Loucy (cell line): ENCODE data around the gene C22orf39.

ENCODE experiments used
- H2AFZ ChIP-seq: fragments of 200-600 bp; sonication (generic); 2 replicates; pipeline ENCODE4 v1.6.0; 2016; ENCODE audit warnings: antibody characterized with exemption, mild to moderate bottlenecking, low read length, moderate library complexity
- H3F3A ChIP-seq: fragments of 200-600 bp; 2 replicates; pipeline ENCODE4 v1.6.0; 2016; ENCODE audit warnings: antibody characterized with exemption, low read depth, mild to moderate bottlenecking
- H3K27me3 ChIP-seq: fragments of 200-600 bp; sonication (generic); 2 replicates; pipeline ENCODE4 v1.6.1; 2014; ENCODE audit warnings: low read length, mild to moderate bottlenecking; ENCODE audit not compliant: insufficient read depth, poor library complexity, severe bottlenecking
- H3K36me3 ChIP-seq: fragments of 200-600 bp; sonication (generic); 2 replicates; pipeline ENCODE4 v1.6.1; 2016; ENCODE audit warnings: low read length; ENCODE audit not compliant: insufficient read depth
- H3K4me1 ChIP-seq: fragments of 200-600 bp; sonication (generic); 2 replicates; pipeline ENCODE4 v1.5.1; 2014; ENCODE audit warnings: low read length, mild to moderate bottlenecking; ENCODE audit not compliant: insufficient read depth, poor library complexity, severe bottlenecking
- H3K4me2 ChIP-seq: fragments of 200-600 bp; sonication (generic); 2 replicates; pipeline ENCODE4 v1.6.0; 2014; ENCODE audit warnings: antibody characterized with exemption, low read length, low read depth, mild to moderate bottlenecking; ENCODE audit not compliant: poor library complexity, severe bottlenecking
- H3K4me3 ChIP-seq: fragments of 200-600 bp; sonication (generic); 2 replicates; pipeline ENCODE4 v1.5.1; 2014; ENCODE audit warnings: low read length, mild to moderate bottlenecking, mixed read lengths; ENCODE audit not compliant: poor library complexity, severe bottlenecking
- H3K79me2 ChIP-seq: fragments of 200-600 bp; sonication (generic); 2 replicates; pipeline ENCODE4 v1.6.1; 2014; ENCODE audit warnings: low read length; ENCODE audit not compliant: insufficient read depth
- H3K9ac ChIP-seq: fragments of 200-600 bp; sonication (generic); 2 replicates; pipeline ENCODE4 v1.6.0; 2014; ENCODE audit warnings: mild to moderate bottlenecking, low read depth, low read length, moderate library complexity; ENCODE audit not compliant: poor library complexity, severe bottlenecking
- H3K9me2 ChIP-seq: fragments of 200-600 bp; sonication (generic); replicated peaks from 2 replicates; pipeline ENCODE4 v1.6.1; 2016; ENCODE audit warnings: low read depth, low read length, mixed read lengths
- H3K9me3 ChIP-seq: fragments of 200-600 bp; sonication (generic); 2 replicates; pipeline ENCODE4 v1.6.1; 2014; ENCODE audit warnings: mild to moderate bottlenecking, antibody characterized with exemption, low read length, low read depth; ENCODE audit not compliant: insufficient read depth
- H4K20me1 ChIP-seq: fragments of 200-600 bp; sonication (generic); 2 replicates; pipeline ENCODE4 v1.6.0; 2014; ENCODE audit warnings: antibody characterized with exemption, low read length, mild to moderate bottlenecking; ENCODE audit not compliant: insufficient read depth, poor library complexity, severe bottlenecking
- CTCF ChIP-seq: fragments of 200-600 bp; sonication (generic); conservative IDR thresholded peaks from 2 replicates; pipeline ENCODE4 v1.5.1; 2014; ENCODE audit warnings: mild to moderate bottlenecking, antibody characterized with exemption, low read length
- EZH2phosphoT487 ChIP-seq: fragments of 200-600 bp; IDR thresholded peaks from 2 replicates; pipeline ENCODE4 v1.6.1; 2018; ENCODE audit warnings: antibody characterized with exemption, mild to moderate bottlenecking, moderate library complexity, borderline replicate concordance

Gene C22orf39

GRCh38 chr22:19443544-19444211 is 3.8 kb downstream of the C22orf39 start:
- H4K20me1 ChIP-seq: peaks cover 33% of the 10 kb centered on the region
- peaks cover 28% of the 10 kb centered on the region for H3K4me1 ChIP-seq
- H2AFZ ChIP-seq: no peak overlapping the region
- peaks cover 8% of the 10 kb centered on the region; the same call in 1 of the 2 replicates for H3K36me3 ChIP-seq
- no peak overlapping the region for H3K9ac ChIP-seq
- peak overlapping the region; percentile 80 for H3K4me2 ChIP-seq
- no peaks in the 10 kb centered on the region for H3K9me2 ChIP-seq
- no peaks in the 10 kb centered on the region for H3K27me3 ChIP-seq
- no peaks in the 10 kb centered on the region for H3K9me3 ChIP-seq
- no peaks in the 10 kb centered on the region for H3F3A ChIP-seq
- H3K4me3 ChIP-seq: no peak overlapping the region
- no peak for TF ChIP-seq EZH2phosphoT487
- no peak for TF ChIP-seq CTCF
- peaks cover 78% of the 10 kb centered on the region for H3K79me2 ChIP-seq

GRCh38 chr22:19442166-19442565 is 5.3 kb downstream of the C22orf39 start:
- Histone ChIP-seq H3K36me3 (peaks cover 8% of the 10 kb centered on the region; the same call in 1 of the 2 replicates), H3K27me3 (no peaks in the 10 kb centered on the region), H4K20me1 (peaks cover 33% of the 10 kb centered on the region), H3K9me3 (no peaks in the 10 kb centered on the region), H3K9me2 (no peaks in the 10 kb centered on the region), H3K9ac (no peak overlapping the region), H3F3A (no peaks in the 10 kb centered on the region), H2AFZ (no peak overlapping the region), H3K4me3 (no peak overlapping the region), H3K79me2 (peaks cover 66% of the 10 kb centered on the region), H3K4me1 (peaks cover 20% of the 10 kb centered on the region), H3K4me2 (no peak overlapping the region)
- TF ChIP-seq EZH2phosphoT487: no peak
- no peak for TF ChIP-seq CTCF

GRCh38 chr22:19440411-19441195 is 6.9 kb downstream of the C22orf39 start:
- Histone ChIP-seq H3K4me2 (no peak overlapping the region), H2AFZ (no peak overlapping the region), H3K79me2 (peaks cover 50% of the 10 kb centered on the region), H3K27me3 (no peaks in the 10 kb centered on the region), H3K9me3 (no peaks in the 10 kb centered on the region), H3K4me3 (no peak overlapping the region), H3K9me2 (no peaks in the 10 kb centered on the region), H3K36me3 (peaks cover 10% of the 10 kb centered on the region; the same call in 1 of the 2 replicates), H4K20me1 (peaks cover 23% of the 10 kb centered on the region), H3K9ac (no peak overlapping the region), H3F3A (no peaks in the 10 kb centered on the region), H3K4me1 (peaks cover 12% of the 10 kb centered on the region)
- TF ChIP-seq CTCF (no peak), EZH2phosphoT487 (no peak)
